Endometrial microvascular endothelial cells (primary cell): ENCODE data around the gene HNRNPLL. TPM values are rescaled to one million over a fixed set of nuclear protein-coding genes. Genes with fewer than 3 reads are reported as not detected.
"Not testable (repeated sequence)": the region's sequence is repeated elsewhere in the genome, so short reads cannot be mapped to it uniquely, and the experiment has no call there.

Experiments
- in situ Hi-C: cut with HindIII; loops from 2 replicates; pipeline ENCODE4 v1.10.0; 2017; ENCODE audit warnings: low sequenced_read_pairs, low pct_unique_long_range_greater_than_20kb; ENCODE audit errors: inconsistent ontology term
- total RNA-seq: library from RNA; depleted of rRNA; stranded (reverse); fragments of >200 nt; gene quantifications from one replicate; pipeline ENCODE4 v1.2.3, GENCODE V29; 2015; ENCODE audit errors: inconsistent ontology term

Gene HNRNPLL
- total RNA-seq, 1 donor from 2014 or later = 46.9 TPM

DNA sequence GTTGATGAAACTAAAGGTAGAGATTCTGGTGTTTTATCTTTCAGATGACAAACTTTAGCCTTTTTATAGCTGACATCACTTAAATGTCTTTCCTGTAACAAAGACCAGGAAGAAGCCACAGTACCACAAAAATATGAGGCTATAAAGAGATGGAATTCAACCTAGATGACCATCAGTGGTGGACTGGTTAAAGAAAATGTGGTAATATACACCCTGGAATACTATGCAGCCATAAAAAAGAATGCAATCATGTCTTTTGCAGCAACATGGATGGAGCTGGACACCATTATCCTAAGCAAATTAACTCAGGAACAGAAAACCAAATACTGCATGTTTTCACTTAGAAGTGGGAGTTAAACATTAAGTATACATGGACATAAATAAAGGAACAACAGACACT is 18.3 kb upstream of the HNRNPLL start:
- in situ Hi-C loops = no loop called here

DNA sequence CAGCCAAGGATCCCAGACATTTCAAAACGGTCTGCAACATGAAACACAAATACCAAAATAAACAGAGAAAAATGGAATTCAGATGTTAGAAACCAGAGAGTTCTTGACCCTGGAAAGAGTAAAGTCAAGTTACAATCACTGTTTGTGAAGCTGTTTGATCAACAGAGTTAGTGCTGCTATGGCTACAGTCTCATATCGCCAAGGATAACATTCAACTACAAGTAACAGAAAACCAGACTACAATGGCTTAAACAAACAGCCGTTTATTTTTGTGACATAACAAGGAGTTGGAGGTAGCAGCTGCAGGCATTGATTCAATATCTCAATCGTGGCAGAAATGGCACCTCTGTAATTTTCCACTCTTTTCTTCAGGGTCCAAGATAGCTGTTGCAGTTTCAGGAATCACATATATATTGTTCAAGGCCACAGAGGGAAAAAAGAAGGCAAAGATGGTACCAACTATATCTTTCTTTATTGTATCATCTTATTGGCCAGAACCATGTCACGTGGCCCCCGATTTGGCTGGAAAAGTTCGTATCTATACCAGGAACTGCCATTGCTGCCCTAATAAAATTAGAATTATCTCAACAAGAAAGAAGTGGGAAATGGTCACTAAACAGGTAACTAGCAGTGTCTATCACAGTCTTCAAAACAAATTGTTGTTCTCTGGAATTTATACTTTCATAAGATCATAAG is 17.7 kb upstream of the HNRNPLL start:
- in situ Hi-C loops = no loop called here

DNA sequence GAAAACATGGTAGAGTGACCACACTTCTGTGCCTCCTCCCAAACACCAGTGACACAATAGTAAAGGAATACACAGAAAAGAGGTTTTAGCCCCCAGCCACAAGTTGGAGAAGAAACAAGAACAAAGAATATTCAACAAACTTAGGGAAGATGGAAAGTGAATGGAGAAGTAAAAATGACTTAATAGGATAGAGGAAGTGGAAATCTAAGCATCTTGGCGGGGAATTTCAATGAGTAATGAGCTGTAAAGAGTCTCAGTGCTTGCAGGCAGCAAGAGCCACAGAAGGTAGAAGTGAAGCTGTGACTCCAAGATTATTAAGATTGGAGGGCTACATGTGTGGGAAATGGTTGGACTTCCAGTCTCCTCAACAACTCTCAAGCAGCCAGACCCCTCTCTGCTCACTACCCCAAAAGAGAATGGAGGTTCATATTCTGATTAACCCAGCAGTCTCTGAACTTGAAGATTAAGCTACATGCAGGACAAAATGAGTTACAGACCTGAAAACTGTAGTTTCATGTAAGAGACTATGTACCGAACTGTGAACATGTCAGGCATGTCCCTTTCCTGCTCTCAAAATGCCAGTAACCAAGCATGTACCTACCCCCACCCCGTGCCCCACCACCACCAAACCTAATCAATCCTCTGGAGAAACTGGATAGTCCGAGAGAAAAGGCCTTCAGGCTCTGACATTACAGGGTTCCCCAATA is 16.9 kb upstream of the HNRNPLL start:
- in situ Hi-C loops = no loop called here

DNA sequence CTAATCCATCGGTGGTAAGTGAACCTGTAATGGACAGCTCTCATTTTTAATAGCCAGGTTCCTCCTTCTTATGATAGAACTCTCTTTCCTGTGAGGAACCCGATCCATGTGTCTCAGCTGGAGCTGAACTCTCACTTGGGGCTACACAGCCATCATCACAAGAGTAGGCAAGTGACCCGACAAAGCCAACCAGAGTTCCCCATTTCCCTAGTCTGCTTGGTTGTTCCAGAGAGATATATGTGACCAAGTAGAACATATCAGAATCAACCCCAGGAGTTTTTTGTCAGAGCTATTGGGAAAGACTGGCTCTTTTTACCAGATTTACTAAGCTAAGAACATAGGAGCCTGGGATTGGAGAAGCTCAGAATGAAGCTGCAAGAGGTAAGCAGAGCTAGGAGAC is 14.6 kb upstream of the HNRNPLL start:
- in situ Hi-C loops = no loop called here

DNA sequence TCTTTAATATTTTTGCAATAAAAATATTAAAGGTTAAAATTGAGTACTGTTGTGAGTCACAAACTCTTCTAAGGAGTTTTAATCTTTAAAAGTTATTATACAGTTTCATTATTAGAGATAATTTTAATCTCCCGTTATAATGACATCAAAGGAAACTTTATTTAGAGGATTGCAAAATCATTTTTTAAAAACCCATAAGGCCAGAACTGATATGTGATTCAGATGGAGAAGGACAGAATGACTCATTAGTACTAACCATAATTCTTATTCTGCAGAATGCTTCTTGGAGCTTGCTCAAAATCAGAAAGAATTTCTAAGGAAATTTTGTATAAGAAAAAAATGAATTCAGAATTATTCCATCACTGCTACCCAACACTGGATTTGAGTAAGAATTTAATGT is 12.5 kb upstream of the HNRNPLL start:
- in situ Hi-C loops = no loop called here

DNA sequence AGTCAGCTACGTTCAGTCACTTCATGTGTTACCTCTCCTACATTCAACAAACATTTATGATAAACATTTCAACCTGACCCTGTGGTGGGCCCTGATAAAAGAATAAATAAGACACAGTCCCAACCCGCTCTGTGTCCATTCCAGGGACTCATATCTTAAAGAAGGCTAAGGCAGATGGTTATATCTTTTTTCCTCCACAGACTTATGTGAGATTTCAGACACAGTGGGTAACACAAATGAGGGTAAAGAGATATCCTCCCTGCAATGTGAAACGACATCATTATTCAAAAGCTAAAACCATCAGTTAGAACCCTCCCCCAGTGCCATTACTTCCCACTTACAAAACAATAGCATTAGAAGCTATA is 11.1 kb upstream of the HNRNPLL start:
- in situ Hi-C loops = no loop called here

DNA sequence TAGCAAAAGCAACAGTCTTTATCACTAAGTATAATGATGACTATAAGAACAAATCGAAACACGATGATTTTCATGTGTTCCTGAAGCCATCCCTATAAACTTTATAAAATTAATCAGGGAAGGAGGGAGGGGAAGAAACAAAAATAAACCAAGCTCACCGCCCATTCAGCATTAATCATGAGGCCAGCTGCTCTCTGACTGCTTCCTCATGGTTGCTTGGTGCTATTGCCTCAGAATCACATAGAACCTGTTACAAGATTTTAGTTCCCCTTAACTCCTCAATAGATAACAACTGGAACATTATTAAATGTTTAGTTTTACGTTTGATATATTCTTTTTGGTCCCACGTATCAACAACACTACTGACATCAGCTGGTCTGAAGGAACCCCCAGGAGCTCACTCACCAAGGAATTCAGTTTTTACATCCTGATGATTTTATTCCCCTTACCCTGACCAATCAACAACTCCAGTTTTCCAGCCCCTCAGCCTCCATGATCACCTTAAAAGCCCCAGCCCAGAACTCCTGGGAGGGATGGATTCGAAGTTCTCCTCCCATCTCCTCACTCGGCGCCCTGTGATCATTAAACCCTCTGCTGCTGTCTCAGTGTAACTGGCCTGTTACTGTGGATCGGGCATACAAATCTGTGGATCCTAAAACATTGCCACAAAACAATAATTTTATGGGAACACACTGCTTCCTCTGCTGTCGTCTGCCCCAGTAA is 10.6 kb upstream of the HNRNPLL start:
- in situ Hi-C loops = no loop called here

DNA sequence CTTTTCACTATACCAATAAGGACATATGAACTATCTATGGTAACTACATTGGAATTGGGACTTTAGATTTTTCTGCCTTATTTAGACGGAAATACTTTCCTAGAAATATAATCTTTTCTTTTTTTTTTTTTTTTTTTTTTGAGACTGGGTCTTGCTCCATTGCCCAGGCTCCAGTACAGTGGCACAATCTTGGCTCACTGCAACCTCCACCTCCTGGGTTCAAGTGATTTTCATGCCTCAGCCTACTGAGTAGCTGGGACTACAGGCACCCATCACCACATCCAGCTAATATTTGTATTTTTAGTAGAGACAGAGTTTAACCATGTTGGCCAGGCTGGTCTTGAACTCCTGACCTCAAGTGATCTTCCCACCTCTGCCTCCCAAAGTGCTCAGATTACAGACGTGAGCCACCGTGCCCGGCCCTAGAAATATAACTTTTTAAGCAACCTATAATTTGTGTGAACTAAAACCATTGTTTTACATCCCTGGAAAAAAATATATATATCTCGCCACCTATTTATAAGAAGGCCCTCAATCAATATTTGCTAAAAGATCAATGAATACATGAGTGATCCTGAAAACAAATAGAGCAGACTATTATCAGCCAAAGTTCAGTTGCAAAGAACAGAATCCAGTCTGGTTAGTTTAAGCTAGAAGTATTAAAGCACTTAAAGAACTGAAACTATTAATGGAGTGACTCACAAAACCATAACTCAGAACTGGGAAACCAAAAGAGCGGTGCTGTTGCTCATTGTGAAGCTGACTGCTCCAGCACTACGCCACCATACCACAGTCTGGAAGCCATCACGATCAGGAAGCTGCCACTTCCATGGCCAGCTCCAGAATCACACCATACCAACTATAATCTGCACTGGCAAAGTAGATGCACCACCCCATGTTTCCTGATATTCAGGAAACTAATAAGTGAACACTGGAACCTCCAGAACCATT is 8.4 kb upstream of the HNRNPLL start:
- in situ Hi-C loops = no loop called here

DNA sequence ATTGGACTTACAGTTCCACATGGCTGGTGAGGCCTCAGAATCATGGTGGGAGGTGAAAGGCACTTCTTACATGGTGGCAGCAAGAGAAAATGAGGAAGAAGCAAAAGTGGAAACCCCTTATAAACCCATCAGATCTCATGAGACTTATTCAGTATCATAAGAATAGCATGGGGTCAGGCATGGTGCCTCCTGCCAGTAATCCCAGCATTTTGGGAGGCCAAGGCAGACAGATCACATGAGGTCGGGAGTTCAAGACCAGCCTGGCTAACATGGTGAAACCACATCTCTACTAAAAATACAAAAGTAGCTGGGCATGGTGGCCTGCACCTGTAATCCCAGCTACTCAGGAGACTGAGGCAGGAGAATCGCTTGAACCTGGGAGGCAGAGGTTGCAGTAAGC is 6.5 kb upstream of the HNRNPLL start:
- in situ Hi-C loops = not testable (repeated sequence)

DNA sequence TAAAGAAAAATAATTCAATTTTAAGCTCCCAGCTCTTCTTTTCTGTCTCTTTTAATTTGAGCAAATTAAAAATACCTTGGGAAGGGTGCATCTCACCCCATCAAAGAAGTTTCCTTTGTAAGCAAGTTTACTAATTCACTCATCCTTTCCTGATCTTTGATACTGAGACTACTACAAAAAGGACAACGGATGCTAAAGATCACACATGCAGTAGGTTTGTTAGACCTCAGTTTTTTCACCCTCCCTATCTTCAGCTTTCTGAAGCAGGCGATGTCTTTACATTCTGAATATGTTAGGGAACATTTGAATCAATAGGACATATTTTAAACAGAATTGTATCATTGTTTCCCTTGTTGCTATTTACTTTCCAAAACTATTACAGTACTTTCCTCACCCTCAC is 6.0 kb upstream of the HNRNPLL start:
- in situ Hi-C loops = no loop called here

DNA sequence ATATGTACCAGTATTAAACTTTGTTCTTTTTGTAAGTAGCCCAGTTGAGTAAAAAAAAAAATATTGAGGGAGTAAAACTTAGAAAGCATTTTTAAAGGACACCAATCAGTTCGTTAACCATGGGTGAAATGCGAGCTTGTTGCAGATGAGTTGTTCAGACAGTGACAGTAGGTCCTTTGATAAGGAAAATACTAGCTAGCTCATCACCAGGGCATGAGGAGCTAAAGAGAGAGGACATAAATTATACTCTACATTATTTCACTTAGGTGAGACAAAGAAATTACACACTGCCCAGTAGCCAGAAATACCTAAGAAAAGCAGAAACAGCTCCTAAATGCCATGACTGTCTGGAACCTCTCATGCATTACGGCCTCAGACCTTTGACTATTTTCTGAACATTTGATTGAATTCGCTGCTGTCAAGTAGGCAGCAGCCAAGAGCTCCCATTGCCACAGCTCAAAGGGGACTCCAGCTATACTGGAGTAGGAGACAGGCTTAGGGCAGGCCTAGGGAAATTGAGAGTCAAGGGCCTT is 2.6 kb upstream of the HNRNPLL start:
- in situ Hi-C loops = no loop called here

DNA sequence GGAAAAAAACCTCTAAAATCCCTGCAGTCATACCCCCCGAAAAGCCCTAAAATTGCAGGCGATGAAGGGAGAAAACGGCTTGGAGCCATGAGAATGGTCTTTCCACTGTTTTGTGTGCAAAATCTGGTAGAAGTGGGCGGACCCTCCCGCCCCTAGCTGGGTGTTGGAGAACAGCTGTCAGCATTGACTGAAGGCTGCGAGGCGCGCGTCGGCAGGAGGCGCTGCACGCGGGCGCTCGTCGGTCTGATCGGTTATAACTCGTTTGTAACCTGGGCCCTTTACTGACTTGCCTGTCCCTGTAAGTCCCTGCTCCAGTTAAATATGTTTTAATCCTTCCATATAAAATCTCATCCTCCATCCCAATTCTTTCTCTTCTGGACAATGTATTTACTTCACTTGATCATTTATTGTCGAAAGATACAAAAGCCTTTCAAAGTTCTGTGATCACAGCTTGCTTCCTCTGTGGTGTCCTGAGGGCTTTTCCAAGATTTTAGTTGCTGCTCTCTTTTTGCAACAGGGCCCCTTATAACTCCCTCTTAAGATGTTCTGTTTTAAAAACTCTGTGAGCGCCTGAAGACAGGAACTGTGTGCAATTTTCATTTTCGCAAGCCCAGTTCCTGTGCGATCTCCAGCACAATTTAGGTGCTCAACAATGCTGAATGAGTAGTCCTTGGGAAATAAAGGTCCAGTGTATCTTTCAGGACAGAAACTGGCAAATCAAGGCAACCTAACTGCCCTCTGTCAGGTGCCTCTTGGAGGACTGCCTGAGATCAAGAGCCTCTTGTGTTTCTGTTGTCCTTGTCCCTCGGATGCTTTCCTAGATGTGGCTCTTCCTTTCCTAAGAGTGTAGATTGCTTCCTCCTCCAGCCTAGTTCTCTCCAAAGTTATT is 918 bp upstream of the HNRNPLL start:
- in situ Hi-C loops = no loop called here

DNA sequence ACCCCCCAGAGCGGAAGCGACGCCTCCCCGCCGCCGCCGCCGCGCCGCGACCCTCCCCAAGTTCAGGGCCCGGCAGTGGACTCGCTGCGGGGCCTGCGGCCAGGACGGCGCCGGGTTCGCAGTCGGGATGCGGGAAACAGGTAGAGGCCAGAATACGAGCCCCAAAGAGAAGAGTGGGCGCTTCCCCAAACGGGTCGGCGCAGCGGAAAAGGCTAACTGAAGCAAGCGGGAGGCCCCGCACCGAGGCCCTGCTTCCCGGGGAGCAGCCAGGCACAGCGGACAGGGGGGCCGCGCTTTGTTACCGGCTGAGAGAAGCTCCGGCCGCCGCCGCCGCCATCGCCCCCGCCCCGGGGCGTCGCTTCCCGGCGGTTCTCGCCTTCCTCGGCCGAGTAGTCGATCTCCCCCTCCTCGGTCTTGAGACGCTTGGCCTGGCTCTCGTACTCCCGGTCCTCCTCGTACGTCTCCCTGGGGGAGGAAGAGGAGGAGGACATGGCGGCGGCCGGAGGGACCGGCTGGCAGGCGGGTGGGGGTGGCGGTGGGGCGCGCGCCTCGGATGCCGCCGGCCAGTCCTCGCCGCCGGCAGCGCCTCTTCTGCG is 494 bp downstream of the HNRNPLL start:
- in situ Hi-C loops = no loop called here

DNA sequence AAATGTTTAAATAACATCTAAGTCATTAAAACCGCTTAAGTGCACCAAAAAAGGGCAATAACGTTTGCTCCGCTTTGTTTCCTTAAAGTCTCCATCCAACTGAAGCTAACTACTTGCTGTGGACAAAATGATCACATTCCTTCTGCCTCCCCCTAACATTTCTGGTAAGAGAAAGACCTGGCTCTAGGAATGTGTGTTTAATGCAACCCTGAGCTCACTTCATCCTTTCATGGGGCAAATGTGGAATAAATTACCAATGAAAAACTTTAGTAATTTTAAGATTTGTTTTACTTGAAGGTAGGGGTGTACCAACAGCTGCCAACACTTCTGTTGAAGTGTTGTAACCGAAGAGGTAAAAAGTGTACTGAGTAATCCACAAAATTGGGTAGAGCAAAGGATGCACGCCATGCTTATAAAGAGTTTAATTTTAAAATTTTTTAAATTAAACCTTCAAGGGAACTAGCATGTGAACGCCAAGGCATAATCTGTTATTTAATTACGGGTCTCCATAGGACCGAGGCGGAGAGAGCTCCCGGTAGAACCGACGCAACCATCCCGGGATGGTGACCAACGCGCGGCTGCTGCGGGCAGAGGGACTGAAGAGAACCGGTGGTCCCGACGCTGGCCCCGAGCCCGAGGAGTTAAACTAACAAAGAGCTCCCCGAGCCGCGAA is 1.1 kb downstream of the HNRNPLL start:
- in situ Hi-C loops = no loop called here

DNA sequence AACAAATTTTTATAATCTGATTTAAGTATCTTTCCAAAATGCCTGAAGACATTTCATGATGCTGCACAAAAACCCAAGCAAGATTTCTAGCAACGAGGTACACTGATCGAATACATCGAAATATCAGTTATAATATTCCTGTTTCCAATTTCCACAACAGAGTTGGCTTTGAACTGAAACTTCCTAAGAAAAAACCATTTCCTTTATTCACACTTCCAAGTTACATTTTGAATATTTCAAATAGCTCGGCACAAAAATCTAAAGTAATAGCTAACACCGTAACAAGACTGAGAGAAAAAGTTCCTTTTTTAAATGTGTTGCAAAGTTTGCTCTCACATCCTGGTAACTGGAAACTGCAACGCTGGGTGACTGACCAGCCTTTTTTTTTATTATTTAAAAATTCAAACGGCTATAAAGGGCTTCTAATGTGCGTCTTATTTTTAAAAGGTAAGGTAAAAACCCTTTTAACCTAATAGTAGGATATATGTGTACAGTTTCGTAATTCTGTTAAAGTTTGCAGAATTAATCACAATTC is 1.7 kb downstream of the HNRNPLL start:
- in situ Hi-C loops = no loop called here

DNA sequence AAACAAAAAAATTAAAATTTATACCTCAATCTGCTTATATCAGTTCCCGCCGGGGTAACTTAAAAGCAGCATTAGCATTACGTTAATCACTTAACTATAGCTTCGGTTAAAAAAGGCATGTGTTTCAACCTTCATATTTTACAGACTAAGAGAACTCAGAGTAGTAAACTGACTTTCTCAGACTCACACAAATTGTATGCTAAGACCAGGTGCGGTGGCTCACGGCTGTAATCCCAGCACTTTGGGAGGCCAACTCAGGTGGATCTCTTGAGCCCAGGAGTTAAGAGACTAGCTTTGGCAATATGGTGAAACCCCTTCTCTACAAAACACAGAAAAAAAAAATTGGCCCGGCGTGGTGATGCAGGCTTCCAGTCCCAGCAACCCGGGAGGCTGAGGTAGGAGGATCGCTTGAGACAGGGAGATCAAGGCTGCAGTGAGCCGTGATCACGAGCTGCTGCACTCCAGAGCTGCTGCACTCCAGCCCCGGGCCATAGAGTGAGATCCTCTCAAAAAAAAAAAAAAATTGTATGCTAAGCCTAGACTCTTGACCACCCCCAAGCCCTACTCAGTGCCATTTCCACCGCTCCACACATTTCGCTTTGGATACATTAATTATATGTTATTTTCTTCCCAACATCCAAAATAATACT is 2.4 kb downstream of the HNRNPLL start:
- in situ Hi-C loops = no loop called here
